ENCODE data around the gene APOF.

- no peak for TF ChIP-seq CTCF (conservative IDR thresholded peaks at IDR 0.05; ENCODE audit: low read depth in 2 of 2)
- no peak for TF ChIP-seq POLR2AphosphoS5 (IDR thresholded peaks at IDR 0.05; ENCODE audit: low read depth)
- no peak for TF ChIP-seq ZNF462 (CRISPR knock-in tag; IDR thresholded peaks at IDR 0.05)
- no peak for TF ChIP-seq EZH2 (IDR thresholded peaks at IDR 0.05; ENCODE audit: low read depth, unreplicated experiment)
Observed at GRCh38 chr12:56375598-56376434, 13.2 kb upstream of the APOF start.

Data from GM23338 (cell line).